Type B pancreatic cell (in vitro differentiated cells): ENCODE data around the gene EPS15. TPM values are rescaled to one million over a fixed set of nuclear protein-coding genes. Genes with fewer than 3 reads are reported as not detected.
"Not testable (repeated sequence)": the region's sequence is repeated elsewhere in the genome, so short reads cannot be mapped to it uniquely, and the experiment has no call there.

ENCODE experiments used
- DNase-seq: peaks from one replicate; pipeline ENCODE4 v3.0.0; 2021; ENCODE audit warnings: mixed read lengths; ENCODE audit not compliant: unreplicated experiment; ENCODE audit errors: extremely low spot score
- H3K27ac Mint-ChIP-seq: 2 replicates; pipeline ENCODE4 v1.8.0; 2021; ENCODE audit warnings: mild to moderate bottlenecking, mixed read lengths
- H3K27me3 Mint-ChIP-seq: 2 replicates; pipeline ENCODE4 v1.8.0; 2021; ENCODE audit warnings: mixed read lengths
- H3K36me3 Mint-ChIP-seq: 2 replicates; pipeline ENCODE4 v1.8.0; 2021; ENCODE audit warnings: mixed read lengths
- H3K4me1 Mint-ChIP-seq: one replicate; pipeline ENCODE4 v1.8.0; 2021; ENCODE audit warnings: mixed read lengths; ENCODE audit not compliant: unreplicated experiment
- H3K4me3 Mint-ChIP-seq: 2 replicates; pipeline ENCODE4 v1.8.0; 2021; ENCODE audit warnings: mild to moderate bottlenecking, mixed read lengths
- H3K9me3 Mint-ChIP-seq: 2 replicates; pipeline ENCODE4 v1.8.0; 2021; ENCODE audit warnings: mixed read lengths
- CTCF ChIP-seq: fragments of 200-600 bp; sonication (generic); conservative IDR thresholded peaks from 2 replicates; pipeline ENCODE4 v1.5.0; 2021; ENCODE audit warnings: antibody characterized with exemption, mild to moderate bottlenecking
- total RNA-seq: library from RNA; stranded (reverse); gene quantifications from 2 replicates; pipeline ENCODE4 v1.2.1, GENCODE V29; 2021; ENCODE audit warnings: low replicate concordance

The EPS15 gene
- total RNA-seq, 1 donor from 2014 or later = 49.4 TPM

DNA sequence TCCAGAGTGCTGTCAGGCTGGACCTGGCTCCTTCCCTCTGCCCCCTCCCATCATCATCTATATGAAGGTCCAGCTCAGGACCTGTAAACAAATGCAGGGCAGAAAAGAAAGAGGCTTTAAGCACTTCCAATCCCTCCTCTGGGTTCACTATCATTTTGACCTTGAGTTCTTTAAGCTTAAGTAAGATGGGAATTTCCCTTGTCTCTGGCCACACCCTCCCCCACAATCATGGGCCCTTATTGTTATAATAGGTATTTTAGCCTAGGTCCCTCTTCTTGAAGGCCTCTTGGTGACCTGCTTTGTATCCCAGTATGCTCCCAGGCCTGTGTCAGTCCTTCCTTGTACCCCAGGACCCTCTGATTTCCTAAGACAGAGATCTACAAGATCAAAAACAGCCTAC lies 45.1 kb upstream of the EPS15 start:
- no peak for DNase-seq
- no peak overlapping the region for H3K4me3 Mint-ChIP-seq
- H3K27ac Mint-ChIP-seq = no peak overlapping the region
- H3K4me1 Mint-ChIP-seq = peaks cover 6% of the 10 kb centered on the region
- no peaks in the 10 kb centered on the region for H3K36me3 Mint-ChIP-seq
- no peaks in the 10 kb centered on the region for H3K9me3 Mint-ChIP-seq
- H3K27me3 Mint-ChIP-seq = no peaks in the 10 kb centered on the region
- TF ChIP-seq CTCF = no peak

DNA sequence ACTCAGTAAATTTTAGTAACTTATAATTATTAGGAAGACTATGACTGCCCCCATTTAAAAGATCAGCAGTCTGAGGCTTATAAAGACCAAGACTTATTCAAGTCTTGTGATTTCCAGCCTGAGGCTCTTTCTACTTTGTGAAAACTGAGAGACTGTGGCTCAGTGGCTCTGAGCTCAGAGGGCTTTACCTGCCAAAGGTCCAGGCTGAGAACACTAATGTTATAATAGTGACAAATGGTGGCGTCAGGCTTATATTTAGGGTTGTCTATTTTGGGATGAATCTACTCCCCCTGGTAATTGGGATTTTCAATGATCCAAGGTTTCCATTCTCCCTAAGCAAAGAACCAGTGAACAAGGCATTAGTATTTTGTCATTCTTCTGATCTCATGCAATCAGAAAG lies 42.6 kb upstream of the EPS15 start:
- Mint-ChIP-seq H3K27ac (no peak overlapping the region), H3K4me1 (peaks cover 13% of the 10 kb centered on the region), H3K27me3 (no peaks in the 10 kb centered on the region), H3K9me3 (no peaks in the 10 kb centered on the region), H3K36me3 (no peaks in the 10 kb centered on the region), H3K4me3 (no peak overlapping the region)
- no peak for TF ChIP-seq CTCF
- DNase-seq = no peak

DNA sequence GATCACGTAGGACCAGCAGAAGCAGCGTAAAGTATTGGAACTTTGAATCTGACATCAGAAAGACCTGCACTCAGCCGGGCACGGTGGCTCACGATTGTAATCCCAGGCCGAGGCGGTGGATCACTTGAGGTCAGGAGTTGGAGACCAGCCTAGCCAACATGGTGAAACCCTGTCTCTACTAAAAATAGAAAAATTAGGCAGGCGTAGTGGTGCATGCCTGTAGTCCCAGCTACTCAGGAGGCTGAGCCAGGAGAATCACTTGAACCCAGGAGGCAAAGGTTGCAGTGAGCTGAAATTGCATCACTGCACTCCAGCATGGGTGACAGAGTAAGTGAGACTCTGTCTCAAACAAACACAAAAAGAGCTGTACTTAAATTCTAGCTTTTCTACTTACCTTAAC lies 41.8 kb upstream of the EPS15 start:
- not testable (repeated sequence) for H3K9me3 Mint-ChIP-seq

GRCh38 chr1:51560034-51560433 lies 41.0 kb upstream of the EPS15 start:
- peaks cover 13% of the 10 kb centered on the region for H3K4me1 Mint-ChIP-seq
- H3K27me3 Mint-ChIP-seq = no peaks in the 10 kb centered on the region
- no peak for TF ChIP-seq CTCF
- no peaks in the 10 kb centered on the region for H3K36me3 Mint-ChIP-seq
- H3K4me3 Mint-ChIP-seq = no peak overlapping the region
- H3K9me3 Mint-ChIP-seq = no peaks in the 10 kb centered on the region
- DNase-seq = no peak
- H3K27ac Mint-ChIP-seq = no peak overlapping the region

More for the DNA sequence above, 41.8 kb upstream of the EPS15 start:
- H3K36me3 Mint-ChIP-seq, H3K27me3 Mint-ChIP-seq, H3K4me3 Mint-ChIP-seq, DNase-seq, H3K27ac Mint-ChIP-seq: not testable (repeated sequence)
- peaks cover 13% of the 10 kb centered on the region for H3K4me1 Mint-ChIP-seq

- no peak for DNase-seq
- TF ChIP-seq CTCF = no peak
- Mint-ChIP-seq H3K9me3 (no peaks in the 10 kb centered on the region), H3K4me1 (peaks cover 13% of the 10 kb centered on the region), H3K4me3 (peak overlapping the region; percentile 20), H3K36me3 (no peaks in the 10 kb centered on the region), H3K27me3 (no peaks in the 10 kb centered on the region), H3K27ac (peak overlapping the region; percentile 29)
Observed at GRCh38 chr1:51559501-51559900, 40.4 kb upstream of the EPS15 start.

- TF ChIP-seq CTCF = no peak
- Mint-ChIP-seq H3K36me3 (no peaks in the 10 kb centered on the region), H3K4me1 (peaks cover 13% of the 10 kb centered on the region), H3K9me3 (no peaks in the 10 kb centered on the region), H3K4me3 (peak overlapping the region; percentile 20), H3K27ac (peak overlapping the region; percentile 82), H3K27me3 (no peaks in the 10 kb centered on the region)
- DNase-seq = no peak
Observed at GRCh38 chr1:51559064-51559500, 40.0 kb upstream of the EPS15 start.
